ENCODE data around the gene PAQR5. TPM values are rescaled to one million over a fixed set of nuclear protein-coding genes. Genes with fewer than 3 reads are reported as not detected.

Gene PAQR5
- total and polyA plus RNA-seq, 9 of the 15 experiments (the other 6 are each of a cell fraction or from before 2014, with no cell fraction given), result 0.04 to 0.08 TPM; not detected in 7

DNA sequence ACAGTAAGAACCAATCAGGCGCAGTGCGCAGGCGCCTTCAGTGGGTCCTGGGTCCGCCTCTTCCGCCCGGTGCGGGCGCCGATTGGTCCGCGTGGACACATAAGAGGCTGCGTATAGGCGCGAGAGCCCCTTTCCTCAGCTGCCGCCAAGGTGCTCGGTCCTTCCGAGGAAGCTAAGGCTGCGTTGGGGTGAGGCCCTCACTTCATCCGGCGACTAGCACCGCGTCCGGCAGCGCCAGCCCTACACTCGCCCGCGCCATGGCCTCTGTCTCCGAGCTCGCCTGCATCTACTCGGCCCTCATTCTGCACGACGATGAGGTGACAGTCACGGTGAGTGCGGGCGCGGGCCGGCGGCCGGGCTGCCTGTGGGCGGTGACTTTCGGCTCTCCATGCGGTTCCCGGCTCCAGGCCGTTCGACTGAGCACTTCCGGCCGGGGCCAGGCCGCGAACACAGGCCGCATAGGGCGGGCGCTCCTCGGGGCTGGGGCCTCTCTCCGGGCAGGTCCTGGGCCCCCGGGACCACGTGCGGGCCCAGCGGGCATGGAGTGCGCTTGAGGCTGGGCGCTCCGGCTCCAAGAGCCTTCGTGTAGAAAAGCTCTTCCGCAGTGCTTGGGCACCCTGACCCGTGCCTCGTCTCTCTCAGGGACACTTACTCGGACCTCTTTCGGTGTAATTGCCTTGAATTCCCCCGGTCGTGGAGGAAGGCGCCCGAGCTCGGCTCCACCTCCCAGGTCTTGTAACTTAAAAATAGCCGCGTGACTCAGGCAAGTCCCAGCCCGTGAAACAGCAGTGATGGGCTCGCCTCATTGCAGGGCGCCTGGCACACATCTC lies 154.2 kb downstream of the PAQR5 start, which contains the start of gene RPLP1 (continued):
- no peak for TF ChIP-seq NR1H2 (CRISPR knock-in tag; IDR thresholded peaks at IDR 0.05)
- no peak for TF ChIP-seq RBM39 (optimal IDR thresholded peaks at IDR 0.05; ENCODE audit: low read depth, low read length)
- TF ChIP-seq MEF2A (IDR thresholded peaks at IDR 0.05; ENCODE audit: control insufficient read depth, low read depth, low read length), result peak; percentile 75
- no peak for TF ChIP-seq EP300 (IDR thresholded peaks at IDR 0.05; ENCODE audit: low read length)
- no peak for TF ChIP-seq GATAD2B (IDR thresholded peaks at IDR 0.05; ENCODE audit: borderline replicate concordance)
- TF ChIP-seq CXXC5 (CRISPR knock-in tag; IDR thresholded peaks at IDR 0.05), result peak; percentile 45; the same call in 1 of the 2 replicates
- no peak for TF ChIP-seq ZSCAN32 (CRISPR knock-in tag; IDR thresholded peaks at IDR 0.05)
- TF ChIP-seq TBP (optimal IDR thresholded peaks at IDR 0.05; ENCODE audit: low read depth, low read length), result no peak
- TF ChIP-seq RFX1 (IDR thresholded peaks at IDR 0.05), result no peak
- no peak for TF ChIP-seq BCOR (IDR thresholded peaks at IDR 0.05)
- no peak for TF ChIP-seq PHB (CRISPR knock-in tag; IDR thresholded peaks at IDR 0.05)
- TF ChIP-seq ZNF507 (tag; conservative IDR thresholded peaks at IDR 0.05), result no peak
- TF ChIP-seq BRF1 (IDR thresholded peaks at IDR 0.05; ENCODE audit: borderline replicate concordance, extremely low read depth, insufficient read length), result no peak
- TF ChIP-seq, protein P1, sequence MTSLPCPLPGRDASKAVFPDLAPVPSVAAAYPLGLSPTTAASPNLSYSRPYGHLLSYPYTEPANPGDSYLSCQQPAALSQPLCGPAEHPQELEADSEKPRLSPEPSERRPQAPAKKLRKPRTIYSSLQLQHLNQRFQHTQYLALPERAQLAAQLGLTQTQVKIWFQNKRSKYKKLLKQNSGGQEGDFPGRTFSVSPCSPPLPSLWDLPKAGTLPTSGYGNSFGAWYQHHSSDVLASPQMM (CRISPR knock-in tag; IDR thresholded peaks at IDR 0.05), result no peak
- TF ChIP-seq, protein P2, sequence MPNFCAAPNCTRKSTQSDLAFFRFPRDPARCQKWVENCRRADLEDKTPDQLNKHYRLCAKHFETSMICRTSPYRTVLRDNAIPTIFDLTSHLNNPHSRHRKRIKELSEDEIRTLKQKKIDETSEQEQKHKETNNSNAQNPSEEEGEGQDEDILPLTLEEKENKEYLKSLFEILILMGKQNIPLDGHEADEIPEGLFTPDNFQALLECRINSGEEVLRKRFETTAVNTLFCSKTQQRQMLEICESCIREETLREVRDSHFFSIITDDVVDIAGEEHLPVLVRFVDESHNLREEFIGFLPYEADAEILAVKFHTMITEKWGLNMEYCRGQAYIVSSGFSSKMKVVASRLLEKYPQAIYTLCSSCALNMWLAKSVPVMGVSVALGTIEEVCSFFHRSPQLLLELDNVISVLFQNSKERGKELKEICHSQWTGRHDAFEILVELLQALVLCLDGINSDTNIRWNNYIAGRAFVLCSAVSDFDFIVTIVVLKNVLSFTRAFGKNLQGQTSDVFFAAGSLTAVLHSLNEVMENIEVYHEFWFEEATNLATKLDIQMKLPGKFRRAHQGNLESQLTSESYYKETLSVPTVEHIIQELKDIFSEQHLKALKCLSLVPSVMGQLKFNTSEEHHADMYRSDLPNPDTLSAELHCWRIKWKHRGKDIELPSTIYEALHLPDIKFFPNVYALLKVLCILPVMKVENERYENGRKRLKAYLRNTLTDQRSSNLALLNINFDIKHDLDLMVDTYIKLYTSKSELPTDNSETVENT (CRISPR knock-in tag; IDR thresholded peaks at IDR 0.05), result peak; percentile 72; the same call in 1 of the 2 replicates
- no peak for TF ChIP-seq NFXL1 (CRISPR knock-in tag; IDR thresholded peaks at IDR 0.05)
- no peak for TF ChIP-seq BCL6 (CRISPR knock-in tag; IDR thresholded peaks at IDR 0.05)
- TF ChIP-seq ILF3 (IDR thresholded peaks at IDR 0.05; ENCODE audit: borderline replicate concordance), result no peak; the same call in 1 of the 2 replicates
- TF ChIP-seq ZNF143 (CRISPR knock-in tag; IDR thresholded peaks at IDR 0.05), result no peak
- TF ChIP-seq ZNF232 (CRISPR knock-in tag; IDR thresholded peaks at IDR 0.05), result peak; percentile 79
- TF ChIP-seq, protein P3, sequence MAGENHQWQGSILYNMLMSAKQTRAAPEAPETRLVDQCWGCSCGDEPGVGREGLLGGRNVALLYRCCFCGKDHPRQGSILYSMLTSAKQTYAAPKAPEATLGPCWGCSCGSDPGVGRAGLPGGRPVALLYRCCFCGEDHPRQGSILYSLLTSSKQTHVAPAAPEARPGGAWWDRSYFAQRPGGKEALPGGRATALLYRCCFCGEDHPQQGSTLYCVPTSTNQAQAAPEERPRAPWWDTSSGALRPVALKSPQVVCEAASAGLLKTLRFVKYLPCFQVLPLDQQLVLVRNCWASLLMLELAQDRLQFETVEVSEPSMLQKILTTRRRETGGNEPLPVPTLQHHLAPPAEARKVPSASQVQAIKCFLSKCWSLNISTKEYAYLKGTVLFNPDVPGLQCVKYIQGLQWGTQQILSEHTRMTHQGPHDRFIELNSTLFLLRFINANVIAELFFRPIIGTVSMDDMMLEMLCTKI (IDR thresholded peaks at IDR 0.05; ENCODE audit: partially characterized antibody), result no peak
- TF ChIP-seq PCBP1 (IDR thresholded peaks at IDR 0.05; ENCODE audit: low read depth, low read length, poor library complexity, severe bottlenecking), result peak; percentile 78
- no peak for TF ChIP-seq ZNF224 (CRISPR knock-in tag; IDR thresholded peaks at IDR 0.05)
- TF ChIP-seq ZFX (CRISPR knock-in tag; IDR thresholded peaks at IDR 0.05), result peak; percentile 95
- TF ChIP-seq, protein P4, sequence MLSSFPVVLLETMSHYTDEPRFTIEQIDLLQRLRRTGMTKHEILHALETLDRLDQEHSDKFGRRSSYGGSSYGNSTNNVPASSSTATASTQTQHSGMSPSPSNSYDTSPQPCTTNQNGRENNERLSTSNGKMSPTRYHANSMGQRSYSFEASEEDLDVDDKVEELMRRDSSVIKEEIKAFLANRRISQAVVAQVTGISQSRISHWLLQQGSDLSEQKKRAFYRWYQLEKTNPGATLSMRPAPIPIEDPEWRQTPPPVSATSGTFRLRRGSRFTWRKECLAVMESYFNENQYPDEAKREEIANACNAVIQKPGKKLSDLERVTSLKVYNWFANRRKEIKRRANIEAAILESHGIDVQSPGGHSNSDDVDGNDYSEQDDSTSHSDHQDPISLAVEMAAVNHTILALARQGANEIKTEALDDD (IDR thresholded peaks at IDR 0.05), result no peak
